Peyer's patch (tissue), 4 donors: ENCODE results near the gene AFMID.

Experiments used
- POLR2A ChIP-seq, 2 donors: fragments of 450-650 bp; IDR thresholded peaks; one replicate each; pipeline ENCODE4 v1.5.1; 2017; ENCODE audit warnings: antibody characterized with exemption in 2 of 2, mild to moderate bottlenecking in 2 of 2, moderate library complexity in 2 of 2
- TF ChIP-seq, protein P1 (sequence below), 6 experiments: fragments of 450-650 bp in 4 of 6; fragments of 200-600 bp in 2 of 6; sonication (generic) in 1 of 6; IDR thresholded peaks; one replicate each; pipeline ENCODE4 v1.5.1; 2017 to 2019; ENCODE audit warnings: antibody characterized with exemption in 6 of 6, mild to moderate bottlenecking in 3 of 6, moderate library complexity in 1 of 6

DNA sequence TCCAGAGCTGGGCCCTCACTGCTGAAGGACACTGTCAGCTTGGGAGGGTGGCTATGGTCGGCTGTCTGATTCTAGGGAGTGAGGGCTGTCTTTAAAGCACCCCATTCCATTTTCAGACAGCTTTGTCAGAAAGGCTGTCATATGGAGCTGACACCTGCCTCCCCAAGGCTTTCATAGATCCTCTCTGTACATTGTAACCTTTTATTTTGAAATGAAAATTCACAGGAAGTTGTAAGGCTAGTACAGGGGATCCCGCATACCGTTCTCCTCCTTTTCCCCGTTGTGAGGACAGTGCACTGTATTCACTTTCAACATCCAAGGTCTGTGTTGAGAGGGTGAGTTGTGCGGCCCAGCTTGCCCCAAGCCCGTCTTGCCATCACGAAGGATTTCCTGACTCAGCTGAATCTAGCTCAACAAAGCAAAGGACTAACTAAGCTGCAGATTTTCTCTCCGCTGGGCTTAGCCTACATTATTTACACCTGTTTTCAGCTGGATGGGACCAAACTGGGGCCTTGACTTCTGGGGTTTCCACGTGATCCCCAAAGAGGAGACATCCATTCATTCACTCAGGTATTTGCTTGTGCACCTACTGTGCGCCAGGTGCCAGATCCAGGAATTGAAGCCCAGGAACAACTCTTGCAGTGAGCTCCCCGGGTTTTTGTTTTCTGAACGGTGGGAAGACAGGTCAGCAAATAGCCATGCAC lies 39.0 kb downstream of the AFMID start:
- TF ChIP-seq, protein P1, sequence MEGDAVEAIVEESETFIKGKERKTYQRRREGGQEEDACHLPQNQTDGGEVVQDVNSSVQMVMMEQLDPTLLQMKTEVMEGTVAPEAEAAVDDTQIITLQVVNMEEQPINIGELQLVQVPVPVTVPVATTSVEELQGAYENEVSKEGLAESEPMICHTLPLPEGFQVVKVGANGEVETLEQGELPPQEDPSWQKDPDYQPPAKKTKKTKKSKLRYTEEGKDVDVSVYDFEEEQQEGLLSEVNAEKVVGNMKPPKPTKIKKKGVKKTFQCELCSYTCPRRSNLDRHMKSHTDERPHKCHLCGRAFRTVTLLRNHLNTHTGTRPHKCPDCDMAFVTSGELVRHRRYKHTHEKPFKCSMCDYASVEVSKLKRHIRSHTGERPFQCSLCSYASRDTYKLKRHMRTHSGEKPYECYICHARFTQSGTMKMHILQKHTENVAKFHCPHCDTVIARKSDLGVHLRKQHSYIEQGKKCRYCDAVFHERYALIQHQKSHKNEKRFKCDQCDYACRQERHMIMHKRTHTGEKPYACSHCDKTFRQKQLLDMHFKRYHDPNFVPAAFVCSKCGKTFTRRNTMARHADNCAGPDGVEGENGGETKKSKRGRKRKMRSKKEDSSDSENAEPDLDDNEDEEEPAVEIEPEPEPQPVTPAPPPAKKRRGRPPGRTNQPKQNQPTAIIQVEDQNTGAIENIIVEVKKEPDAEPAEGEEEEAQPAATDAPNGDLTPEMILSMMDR (IDR thresholded peaks at IDR 0.05): no peak
- TF ChIP-seq POLR2A (IDR thresholded peaks at IDR 0.05): no peak
